GM18511 (cell line): ENCODE data around the gene PTPN11.

Experiments used
- ATAC-seq: cut with Tn5 transposase; IDR thresholded peaks from one replicate; pipeline ENCODE4 v1.9.1; 2021; ENCODE audit warnings: mild to moderate bottlenecking, moderate library complexity; ENCODE audit not compliant: unreplicated experiment

PTPN11 gene

DNA sequence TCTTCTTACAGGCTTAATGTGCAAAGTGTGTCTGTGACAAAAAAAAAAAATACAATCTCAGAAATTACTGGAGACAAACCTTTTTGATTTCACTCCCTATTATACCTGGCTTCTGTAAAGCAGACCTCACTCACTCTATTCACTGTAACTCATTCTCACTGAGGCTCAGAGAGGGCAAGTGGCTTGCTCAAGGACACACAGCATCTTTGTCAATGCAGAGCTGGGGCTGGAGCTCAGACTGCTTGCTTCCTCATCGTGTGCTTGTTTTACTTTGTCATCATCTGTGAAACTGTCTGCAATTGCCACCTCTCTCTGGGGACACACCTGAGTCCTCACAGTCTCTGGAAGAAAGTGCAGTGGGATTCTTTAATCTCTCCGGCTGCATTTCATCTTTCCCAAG lies 120.0 kb downstream of the PTPN11 start:
- ATAC-seq: no peak

GRCh38 chr12:112539221-112539620 lies 120.5 kb downstream of the PTPN11 start:
- no peak for ATAC-seq

- no peak for ATAC-seq
These were observed 121.3 kb downstream of the PTPN11 start for GRCh38 chr12:112540021-112540420.

DNA sequence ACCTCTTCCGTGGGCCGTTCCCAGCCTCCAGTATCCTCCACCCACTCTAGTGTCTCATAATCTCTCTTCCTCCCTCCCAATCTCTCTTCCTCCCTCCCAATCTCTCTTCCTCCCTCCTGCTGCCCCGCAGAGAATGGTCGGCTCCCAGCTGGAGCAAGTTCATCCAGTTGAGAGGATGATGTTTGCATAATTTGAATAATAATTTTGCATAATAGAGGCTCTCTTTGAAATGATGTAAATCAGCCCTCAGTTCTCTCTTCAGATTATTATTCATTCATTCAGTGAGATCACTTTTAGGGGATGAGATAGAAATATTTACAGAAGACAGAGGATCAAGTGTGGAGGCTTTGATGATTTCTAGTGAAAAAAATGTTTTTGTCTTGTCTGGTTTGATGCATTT lies 125.0 kb downstream of the PTPN11 start:
- no peak for ATAC-seq

GRCh38 chr12:112546339-112546738 lies 127.6 kb downstream of the PTPN11 start:
- ATAC-seq: no peak

DNA sequence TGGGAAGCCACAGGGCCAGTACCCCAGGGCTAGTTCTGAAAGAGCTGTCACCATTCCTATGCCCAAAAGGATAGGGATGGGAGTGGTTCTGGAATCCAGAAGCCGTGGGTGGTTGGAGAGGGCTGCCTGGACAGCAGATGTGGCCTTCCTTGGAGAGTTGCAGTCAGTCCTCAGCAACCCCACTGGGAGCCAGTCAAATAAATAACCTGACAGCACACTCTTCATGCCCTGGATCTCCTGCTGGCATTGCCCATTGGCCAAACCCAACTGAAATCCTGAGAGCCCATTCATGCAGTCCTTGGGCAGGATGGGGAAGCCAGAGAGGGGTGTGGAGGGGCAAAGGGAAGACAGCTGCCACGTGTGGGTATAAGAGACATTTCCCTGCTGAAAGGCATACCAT lies 128.2 kb downstream of the PTPN11 start:
- ATAC-seq: no peak

DNA sequence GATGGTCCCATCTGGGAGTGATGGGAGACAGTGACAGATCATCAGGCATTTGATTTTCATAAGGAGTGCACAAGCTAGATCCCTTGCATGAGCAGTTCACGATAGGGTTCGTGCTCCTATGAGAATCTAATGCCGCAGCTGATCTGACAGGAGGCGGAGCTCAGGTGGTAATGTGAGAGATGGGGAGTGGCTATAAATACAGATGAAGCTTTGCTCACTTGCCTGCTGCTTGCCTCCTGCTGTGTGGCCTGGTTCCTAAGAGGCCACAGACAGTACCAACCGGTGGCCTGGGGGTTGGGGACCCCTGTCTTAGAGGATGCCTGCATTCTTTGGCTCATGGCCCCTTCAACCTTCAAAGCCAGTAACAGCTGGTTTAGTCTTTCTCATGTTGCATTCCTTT lies 130.3 kb downstream of the PTPN11 start:
- no peak for ATAC-seq

DNA sequence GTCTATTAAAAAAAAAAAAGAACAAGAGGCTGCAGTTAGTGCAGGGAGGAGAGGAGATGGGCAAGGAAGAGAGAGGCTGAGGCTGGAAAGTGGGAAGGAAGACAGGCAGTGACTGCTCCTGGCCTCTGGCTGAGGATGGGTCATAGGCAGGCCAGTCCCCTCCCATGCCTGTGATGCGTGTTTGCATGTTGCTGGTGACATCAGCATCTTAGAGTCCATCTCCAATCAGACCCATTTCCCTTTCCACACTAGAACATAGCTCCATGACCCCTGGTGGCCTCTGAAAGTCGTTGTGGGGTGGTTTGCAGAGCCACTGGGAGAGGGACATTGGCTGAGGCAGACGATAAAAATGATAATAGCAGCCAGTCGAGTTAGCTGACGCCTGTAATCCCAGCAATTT lies 132.9 kb downstream of the PTPN11 start:
- ATAC-seq: no peak

- no peak for ATAC-seq
These were observed 137.0 kb downstream of the PTPN11 start for GRCh38 chr12:112555621-112556233.

- no peak for ATAC-seq
These were observed 139.3 kb downstream of the PTPN11 start for GRCh38 chr12:112557951-112558630.
